ENCODE data around the gene ATG9B.

The ATG9B gene

GRCh38 chr7:151006590-151007300, 17.5 kb downstream of the ATG9B start:
- Histone ChIP-seq H3K27me3 (ENCODE audit: insufficient read depth, poor library complexity, severe bottlenecking) (no peaks in the 10 kb centered on the region), H3K27ac (ENCODE audit: poor library complexity, severe bottlenecking) (no peak overlapping the region), H3K9me3 (ENCODE audit: severe bottlenecking) (peaks cover 3% of the 10 kb centered on the region), H3K4me1 (ENCODE audit: insufficient read depth, poor library complexity, severe bottlenecking) (no peaks in the 10 kb centered on the region), H3K36me3 (ENCODE audit: low read depth) (no peaks in the 10 kb centered on the region), H3K4me3 (ENCODE audit: severe bottlenecking) (no peak overlapping the region)
- ATAC-seq (ENCODE audit: low read depth) (no peak), DNase-seq (ENCODE audit: low spot score) (no peak)
- no peak for TF ChIP-seq CTCF (IDR thresholded peaks at IDR 0.05; ENCODE audit: poor library complexity, severe bottlenecking)

GRCh38 chr7:151005566-151005965, 18.7 kb downstream of the ATG9B start:
- no peak for ATAC-seq (ENCODE audit: low read depth)

GRCh38 chr7:151003572-151003971, 20.7 kb downstream of the ATG9B start:
- H3K27ac ChIP-seq (ENCODE audit: poor library complexity, severe bottlenecking) = no peak overlapping the region
- H3K27me3 ChIP-seq (ENCODE audit: insufficient read depth, poor library complexity, severe bottlenecking) = no peaks in the 10 kb centered on the region
- DNase-seq (ENCODE audit: low spot score) = no peak
- ATAC-seq (ENCODE audit: low read depth) = no peak
- H3K4me3 ChIP-seq (ENCODE audit: severe bottlenecking) = no peak overlapping the region
- H3K4me1 ChIP-seq (ENCODE audit: insufficient read depth, poor library complexity, severe bottlenecking) = no peaks in the 10 kb centered on the region
- H3K9me3 ChIP-seq (ENCODE audit: severe bottlenecking) = peaks cover 2% of the 10 kb centered on the region
- TF ChIP-seq CTCF (IDR thresholded peaks at IDR 0.05; ENCODE audit: poor library complexity, severe bottlenecking) = no peak
- no peaks in the 10 kb centered on the region for H3K36me3 ChIP-seq (ENCODE audit: low read depth)

More at GRCh38 chr7:151005566-151005965, 18.7 kb downstream of the ATG9B start:
- Histone ChIP-seq H3K4me1 (ENCODE audit: insufficient read depth, poor library complexity, severe bottlenecking) (no peaks in the 10 kb centered on the region), H3K36me3 (ENCODE audit: low read depth) (no peaks in the 10 kb centered on the region), H3K4me3 (ENCODE audit: severe bottlenecking) (no peak overlapping the region), H3K27ac (ENCODE audit: poor library complexity, severe bottlenecking) (no peak overlapping the region), H3K27me3 (ENCODE audit: insufficient read depth, poor library complexity, severe bottlenecking) (no peaks in the 10 kb centered on the region), H3K9me3 (ENCODE audit: severe bottlenecking) (peaks cover 3% of the 10 kb centered on the region)
- TF ChIP-seq CTCF (IDR thresholded peaks at IDR 0.05; ENCODE audit: poor library complexity, severe bottlenecking) = no peak
- DNase-seq (ENCODE audit: low spot score) = no peak

- Histone ChIP-seq H3K9me3 (ENCODE audit: severe bottlenecking) (no peaks in the 10 kb centered on the region), H3K27me3 (ENCODE audit: insufficient read depth, poor library complexity, severe bottlenecking) (no peaks in the 10 kb centered on the region), H3K4me1 (ENCODE audit: insufficient read depth, poor library complexity, severe bottlenecking) (no peaks in the 10 kb centered on the region), H3K27ac (ENCODE audit: poor library complexity, severe bottlenecking) (no peak overlapping the region), H3K4me3 (ENCODE audit: severe bottlenecking) (no peak overlapping the region), H3K36me3 (ENCODE audit: low read depth) (no peaks in the 10 kb centered on the region)
- no peak for TF ChIP-seq CTCF (IDR thresholded peaks at IDR 0.05; ENCODE audit: poor library complexity, severe bottlenecking)
- DNase-seq (ENCODE audit: low spot score) = no peak
- no peak for ATAC-seq (ENCODE audit: low read depth)
Observed at GRCh38 chr7:151001546-151001945, 22.7 kb downstream of the ATG9B start.

- no peaks in the 10 kb centered on the region for H3K36me3 ChIP-seq (ENCODE audit: low read depth)
- H3K4me1 ChIP-seq (ENCODE audit: insufficient read depth, poor library complexity, severe bottlenecking) = no peaks in the 10 kb centered on the region
- TF ChIP-seq CTCF (IDR thresholded peaks at IDR 0.05; ENCODE audit: poor library complexity, severe bottlenecking) = no peak
- no peaks in the 10 kb centered on the region for H3K9me3 ChIP-seq (ENCODE audit: severe bottlenecking)
- no peak overlapping the region for H3K27ac ChIP-seq (ENCODE audit: poor library complexity, severe bottlenecking)
- no peak for DNase-seq (ENCODE audit: low spot score)
- no peak overlapping the region for H3K4me3 ChIP-seq (ENCODE audit: severe bottlenecking)
- no peaks in the 10 kb centered on the region for H3K27me3 ChIP-seq (ENCODE audit: insufficient read depth, poor library complexity, severe bottlenecking)
- no peak for ATAC-seq (ENCODE audit: low read depth)
Observed at GRCh38 chr7:151000897-151001495, 23.3 kb downstream of the ATG9B start.

Measured in RWPE2 (cell line).